NCI-H1930 (cell line): ENCODE measurements around the gene ALKBH2.

Source experiments
- DNase-seq, 2 experiments: peaks; one replicate each; lab custom pipeline; 2025; lab: John Stamatoyannopoulos, UW

Gene ALKBH2

GRCh38 chr12:109093022-109093918 is at the start of gene ALKBH2:
TSS of gene ALKBH2 (minus strand) at chr12:109093472. CDS start at chr12:109092786, 686 bp downstream.
- DNase-seq: peak; percentile 89 to 92

- DNase-seq: no peak
These were observed 47.3 kb upstream of the ALKBH2 start for GRCh38 chr12:109140560-109140959.

- DNase-seq: no peak
These were observed 46.5 kb upstream of the ALKBH2 start for GRCh38 chr12:109139791-109140190.

GRCh38 chr12:109139360-109139759 is 46.1 kb upstream of the ALKBH2 start:
- DNase-seq: no peak

GRCh38 chr12:109137055-109137454 is 43.8 kb upstream of the ALKBH2 start:
- DNase-seq: no peak

- no peak for DNase-seq
These were observed 41.1 kb upstream of the ALKBH2 start for GRCh38 chr12:109134186-109134917.

- no peak for DNase-seq
These were observed 38.1 kb upstream of the ALKBH2 start for GRCh38 chr12:109131154-109132050.

GRCh38 chr12:109130297-109131153 is 37.3 kb upstream of the ALKBH2 start:
- DNase-seq: no peak

- DNase-seq: no peak
These were observed 34.4 kb upstream of the ALKBH2 start for GRCh38 chr12:109127533-109128242.

- no peak for DNase-seq
These were observed 33.5 kb upstream of the ALKBH2 start for GRCh38 chr12:109126784-109127183.

GRCh38 chr12:109125791-109126190 is 32.5 kb upstream of the ALKBH2 start:
- no peak for DNase-seq

- DNase-seq: no peak
These were observed 31.8 kb upstream of the ALKBH2 start for GRCh38 chr12:109124878-109125648.

GRCh38 chr12:109121346-109121880 is 28.1 kb upstream of the ALKBH2 start:
- no peak for DNase-seq

- no peak for DNase-seq
These were observed 27.3 kb upstream of the ALKBH2 start for GRCh38 chr12:109120557-109120956.

GRCh38 chr12:109120095-109120494 is 26.8 kb upstream of the ALKBH2 start:
- DNase-seq: no peak

GRCh38 chr12:109116611-109116949 is 23.3 kb upstream of the ALKBH2 start:
- no peak for DNase-seq

GRCh38 chr12:109115758-109116610 is 22.7 kb upstream of the ALKBH2 start, which contains the start of gene ACACB:
TSS of gene ACACB (plus strand) at chr12:109116587. CDS start at chr12:109139406, 22,819 bp downstream.
- DNase-seq: no peak

- no peak for DNase-seq
These were observed 22.1 kb upstream of the ALKBH2 start for GRCh38 chr12:109115404-109115757.
